AG04450 (cell line): ENCODE measurements around the gene UVSSA. TPM values are rescaled to one million over a fixed set of nuclear protein-coding genes. Genes with fewer than 3 reads are reported as not detected.
A peak's percentile ranks its signal among the peaks of the same experiment; 100 is the strongest.

Experiments used
- CTCF ChIA-PET: fragments of 300-600, 350-600 bp; formaldehyde crosslinking; extraction: SDS; loops from one replicate; lab custom pipeline; 2022; ENCODE audit warnings: antibody characterized with exemption, inconsistent platforms; lab: Charles Lee
- POLR2A ChIA-PET: fragments of 350-600 bp; formaldehyde crosslinking; extraction: SDS; loops from one replicate; lab custom pipeline; 2021; ENCODE audit warnings: antibody characterized with exemption, inconsistent platforms; lab: Yijun Ruan, JAX
- DNase-seq: peaks from one replicate; pipeline ENCODE4 v3.0.0-alpha.2; 2011; ENCODE audit warnings: low read depth, low spot score
- H3K27ac ChIP-seq: one replicate; pipeline ENCODE4 v1.5.1; 2012; ENCODE audit warnings: low read depth, low read length, control low read depth
- H3K27me3 ChIP-seq: one replicate; pipeline ENCODE4 v1.6.0; 2012; ENCODE audit warnings: low read length; ENCODE audit not compliant: control insufficient read depth, insufficient read depth
- H3K4me3 ChIP-seq: 2 replicates; pipeline ENCODE4 v1.5.1; 2011; ENCODE audit warnings: mild to moderate bottlenecking, low read depth, low read length, control low read depth
- H3K9me3 ChIP-seq: 2 replicates; pipeline ENCODE4 v1.5.1; 2012; ENCODE audit warnings: low read length; ENCODE audit not compliant: control insufficient read depth, insufficient read depth
- CTCF ChIP-seq: IDR thresholded peaks from 2 replicates; pipeline ENCODE4 v1.5.1; 2011; ENCODE audit warnings: low read depth, low read length, control low read depth, inconsistent platforms
- polyA plus RNA-seq: library from polyadenylated mRNA; depleted of rRNA; stranded (reverse); fragments of >200 nt; gene quantifications from 2 replicates; pipeline ENCODE4 v1.2.3, GENCODE V29; 2011

UVSSA gene
- polyA plus RNA-seq, 1 experiment = 4.9 TPM

GRCh38 chr4:1325681-1326635 lies 21.1 kb upstream of the UVSSA start:
- TF ChIP-seq CTCF = no peak
- POLR2A ChIA-PET = no interaction called here
- Histone ChIP-seq H3K4me3 (no peak overlapping the region), H3K9me3 (peaks cover 45% of the 10 kb centered on the region), H3K27me3 (no peaks in the 10 kb centered on the region), H3K27ac (peak overlapping the region; percentile 21)
- CTCF ChIA-PET = no interaction called here
- no peak for DNase-seq

GRCh38 chr4:1326751-1327525 lies 20.1 kb upstream of the UVSSA start:
- no peak for TF ChIP-seq CTCF
- peaks cover 40% of the 10 kb centered on the region for H3K9me3 ChIP-seq
- no peak for DNase-seq
- H3K4me3 ChIP-seq = no peak overlapping the region
- H3K27ac ChIP-seq = no peak overlapping the region
- ChIA-PET POLR2A (no interaction called here), CTCF (no interaction called here)
- no peaks in the 10 kb centered on the region for H3K27me3 ChIP-seq

DNA sequence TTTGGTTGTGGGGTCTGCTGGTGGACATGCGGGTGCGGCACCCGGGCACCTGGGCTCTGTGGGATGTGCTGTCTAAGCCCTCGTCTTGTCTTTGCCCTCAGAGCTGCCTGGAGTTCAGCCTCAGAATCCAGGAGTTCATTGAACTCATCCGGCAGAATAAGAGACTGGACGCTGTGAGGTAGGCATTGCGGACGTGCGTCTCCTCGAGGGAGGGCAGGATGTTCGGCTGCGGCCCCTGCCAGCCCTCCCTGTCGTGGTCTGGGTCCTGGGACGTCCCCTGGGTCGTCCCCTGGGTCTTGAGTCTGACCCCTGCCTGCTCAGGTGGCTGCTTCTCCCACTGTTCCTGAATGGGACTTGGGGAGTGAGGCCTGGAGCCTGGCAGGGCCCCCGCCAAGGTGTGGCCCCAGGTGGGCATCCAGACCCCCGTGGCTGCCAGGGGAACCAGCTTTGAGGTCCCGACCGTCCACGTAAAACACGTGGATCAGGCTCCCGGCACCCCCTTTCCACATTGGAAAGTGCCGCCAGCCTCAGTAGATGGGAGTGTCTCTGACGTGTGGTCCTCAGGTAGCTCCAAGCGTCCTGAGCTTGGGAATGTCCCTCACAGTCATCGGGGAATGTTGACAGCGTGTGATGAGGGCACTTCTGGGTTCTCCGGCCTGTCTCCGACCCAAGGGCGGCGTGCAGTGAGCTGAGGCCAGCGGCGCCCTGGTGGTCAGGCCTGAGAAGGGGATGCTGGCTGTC lies 19.3 kb upstream of the UVSSA start:
- TF ChIP-seq CTCF = no peak
- DNase-seq = no peak
- POLR2A ChIA-PET = no interaction called here
- no peak overlapping the region for H3K4me3 ChIP-seq
- H3K27ac ChIP-seq = no peak overlapping the region
- no peaks in the 10 kb centered on the region for H3K27me3 ChIP-seq
- CTCF ChIA-PET = no interaction called here
- peaks cover 33% of the 10 kb centered on the region for H3K9me3 ChIP-seq

DNA sequence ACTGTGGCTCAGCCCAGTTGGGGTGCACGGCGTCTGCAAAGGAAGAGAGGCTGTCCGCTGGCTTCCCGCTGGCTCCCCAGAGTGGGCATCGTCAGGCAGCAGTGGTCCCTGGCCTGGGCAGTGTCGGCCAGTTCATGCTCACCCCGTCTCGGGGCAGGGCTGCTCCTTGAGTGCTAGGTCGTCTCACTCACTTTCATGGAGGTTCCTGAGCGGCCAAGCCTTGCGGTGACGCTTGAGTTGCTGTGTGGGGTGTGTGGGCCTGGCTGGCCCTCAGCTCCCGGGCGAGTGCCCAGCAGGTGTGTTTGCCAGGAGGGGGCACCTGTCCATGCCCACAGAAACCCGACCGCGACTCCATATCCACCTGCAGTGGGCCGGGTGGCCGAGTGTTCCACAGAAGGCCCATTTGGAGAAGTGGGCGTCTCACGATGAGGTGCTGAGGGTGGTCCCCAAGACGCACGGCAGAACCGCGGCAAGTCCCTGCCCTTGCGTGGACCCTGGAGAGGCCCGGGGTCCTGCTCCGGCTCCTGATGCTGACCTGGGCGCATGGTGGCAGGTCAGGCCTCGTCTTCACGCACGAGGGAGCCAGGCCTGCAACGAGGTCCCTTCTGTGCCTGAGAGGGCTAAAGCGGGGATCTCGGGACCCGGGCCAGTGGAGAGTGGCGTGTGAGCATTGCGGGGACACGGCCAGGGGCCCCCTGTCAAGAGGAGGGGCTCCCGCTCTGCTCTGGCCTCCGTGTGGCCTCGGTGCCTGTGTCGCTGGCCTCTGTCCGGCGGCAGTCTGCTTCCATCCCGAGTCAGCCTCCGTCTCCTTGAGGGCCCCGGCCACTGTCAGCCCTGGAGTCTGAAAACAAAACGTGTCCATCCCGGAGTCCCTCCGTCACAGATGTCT lies 18.5 kb upstream of the UVSSA start:
- H3K27me3 ChIP-seq = no peaks in the 10 kb centered on the region
- DNase-seq = no peak
- peaks cover 26% of the 10 kb centered on the region for H3K9me3 ChIP-seq
- no peak overlapping the region for H3K27ac ChIP-seq
- ChIA-PET POLR2A (no interaction called here), CTCF (no interaction called here)
- no peak for TF ChIP-seq CTCF
- no peak overlapping the region for H3K4me3 ChIP-seq
